Stomach (tissue), 9 donors: Measurements from ENCODE around the gene MRC1. TPM values are rescaled to one million over a fixed set of nuclear protein-coding genes. Genes with fewer than 3 reads are reported as not detected.
A peak's percentile ranks its signal among the peaks of the same experiment; 100 is the strongest.

ENCODE experiments used
- DNase-seq, 2 donors: peaks; one replicate each; pipeline versions ENCODE4 v3.0.0 to v3.0.0-alpha.2; 2013 to 2019
- H3K27ac ChIP-seq, 5 donors: fragments of 200-600 bp in 4 of 5; sonication (generic) in 4 of 5; one replicate each; pipeline ENCODE4 v1.5.1; 2013 to 2019; ENCODE audit warnings: mild to moderate bottlenecking in 1 of 5, moderate library complexity in 1 of 5
- H3K27me3 ChIP-seq, 3 donors: fragments of 200-600 bp; sonication (generic); one replicate each; pipeline ENCODE4 v1.5.1; 2017 to 2019; ENCODE audit warnings: mixed run types in 1 of 3
- H3K36me3 ChIP-seq, 4 donors: fragments of 200-600 bp; sonication (generic); 1 replicate in 3 of 4; 2 replicates in 1 of 4; pipeline ENCODE4 v1.5.1; 2016 to 2019
- H3K4me1 ChIP-seq, 4 donors: fragments of 200-600 bp; sonication (generic); one replicate each; pipeline ENCODE4 v1.5.1; 2016 to 2019
- H3K4me3 ChIP-seq, 4 donors: fragments of 200-600 bp; sonication (generic) in 3 of 4; one replicate each; pipeline ENCODE4 v1.5.1; 2016 to 2019; ENCODE audit warnings: mild to moderate bottlenecking in 1 of 4
- H3K9me3 ChIP-seq, 4 donors: fragments of 200-600 bp; sonication (generic); one replicate each; pipeline ENCODE4 v1.5.1; 2016 to 2019
- EP300 ChIP-seq: sonication (generic); formaldehyde crosslinking; IDR thresholded peaks from one replicate; pipeline ENCODE4 v1.6.1; 2017; ENCODE audit warnings: antibody characterized with exemption
- POLR2A ChIP-seq, 4 donors: fragments of 450-650 bp; IDR thresholded peaks; one replicate each; pipeline ENCODE4 v1.6.1; 2016; ENCODE audit warnings: antibody characterized with exemption in 4 of 4, control low read depth in 2 of 4, mild to moderate bottlenecking in 1 of 4, moderate library complexity in 1 of 4
- POLR2AphosphoS5 ChIP-seq, 3 donors: sonication (generic); formaldehyde crosslinking; IDR thresholded peaks; one replicate each; pipeline ENCODE4 v1.6.1; 2016; ENCODE audit warnings: antibody characterized with exemption in 3 of 3
- WGBS, 5 donors: extraction: QIAGEN DNeasy Blood & Tissue Kit in 3 of 5; methylation state at CpG; one replicate each; pipeline versions ENCODE4 v1.1.5 to v1.1.7; 2013 to 2018; 5-methylcytosine and 5-hydroxymethylcytosine counted together
- intact Hi-C: fragments of 100-400 bp; cut with DNase I; formaldehyde crosslinking; loops from one replicate; pipeline ENCODE4 v1.15.1; 2023; ENCODE audit warnings: low total_unique reads
- polyA plus RNA-seq, 3 donors: library from polyadenylated mRNA; stranded (reverse); fragments of 200-250 nt; gene quantifications; one replicate each; pipeline ENCODE4 v1.2.3, GENCODE V29; 2013
- total RNA-seq, 5 donors: library from RNA; depleted of rRNA; stranded (reverse); fragments of >200 nt; gene quantifications; one replicate each; pipeline versions ENCODE4 v1.1.0 to v1.2.3, GENCODE V29; 2014 to 2016
- TF ChIP-seq, protein P1 (sequence below), 7 experiments: fragments of 450-650 bp in 4 of 7; fragments of 200-600 bp in 3 of 7; sonication (generic) in 3 of 7; IDR thresholded peaks; one replicate each; pipeline ENCODE4 v1.5.1; 2016 to 2019; ENCODE audit warnings: antibody characterized with exemption in 7 of 7, control low read depth in 2 of 7, mild to moderate bottlenecking in 1 of 7
- donor health status: healthy with polysubstance abuse.
- donor health status: Bipolar disorder and iron deficiency.
- donor health status: healthy.

The MRC1 gene
- total and polyA plus RNA-seq, 8 donors, result 1.9 to 50.3 (median 7.5) TPM

DNA sequence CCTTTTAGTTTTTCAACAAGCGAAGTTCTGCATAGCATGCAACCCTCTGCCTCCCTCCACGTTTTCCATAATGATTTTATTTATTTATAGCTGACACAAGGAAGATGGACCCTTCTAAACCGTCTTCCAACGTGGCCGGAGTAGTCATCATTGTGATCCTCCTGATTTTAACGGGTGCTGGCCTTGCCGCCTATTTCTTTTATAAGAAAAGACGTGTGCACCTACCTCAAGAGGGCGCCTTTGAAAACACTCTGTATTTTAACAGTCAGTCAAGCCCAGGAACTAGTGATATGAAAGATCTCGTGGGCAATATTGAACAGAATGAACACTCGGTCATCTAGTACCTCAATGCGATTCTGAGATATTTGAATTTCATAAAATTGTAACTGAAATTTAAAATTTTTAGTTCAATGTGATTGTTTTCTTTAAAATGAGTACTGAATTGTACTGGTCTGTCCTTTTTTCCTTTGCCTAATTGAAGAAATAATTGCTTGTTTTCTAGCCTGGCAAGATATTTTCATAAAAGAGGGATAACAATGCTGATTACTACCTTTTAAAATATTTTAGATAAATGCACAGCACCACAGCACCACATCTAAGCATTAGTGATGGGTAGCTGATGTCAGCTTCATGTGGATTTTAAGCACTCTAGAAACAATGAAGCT, 101.1 kb downstream of the MRC1 start:
- H3K36me3 ChIP-seq, result no peaks in the 10 kb centered on the region
- H3K9me3 ChIP-seq, result no peaks in the 10 kb centered on the region
- no peaks in the 10 kb centered on the region for H3K27me3 ChIP-seq
- peak in 1 of 2 donors; percentile 73 for DNase-seq
- intact Hi-C loops, result no loop called here
- WGBS, 5 donors, result 17 to 23% (median 21%) methylated on average over 12 of the region's 12 CpGs
- H3K4me1 ChIP-seq, result peaks cover 0 to 15% (median 3%) of the 10 kb centered on the region in 4 donors
- TF ChIP-seq, protein P1, sequence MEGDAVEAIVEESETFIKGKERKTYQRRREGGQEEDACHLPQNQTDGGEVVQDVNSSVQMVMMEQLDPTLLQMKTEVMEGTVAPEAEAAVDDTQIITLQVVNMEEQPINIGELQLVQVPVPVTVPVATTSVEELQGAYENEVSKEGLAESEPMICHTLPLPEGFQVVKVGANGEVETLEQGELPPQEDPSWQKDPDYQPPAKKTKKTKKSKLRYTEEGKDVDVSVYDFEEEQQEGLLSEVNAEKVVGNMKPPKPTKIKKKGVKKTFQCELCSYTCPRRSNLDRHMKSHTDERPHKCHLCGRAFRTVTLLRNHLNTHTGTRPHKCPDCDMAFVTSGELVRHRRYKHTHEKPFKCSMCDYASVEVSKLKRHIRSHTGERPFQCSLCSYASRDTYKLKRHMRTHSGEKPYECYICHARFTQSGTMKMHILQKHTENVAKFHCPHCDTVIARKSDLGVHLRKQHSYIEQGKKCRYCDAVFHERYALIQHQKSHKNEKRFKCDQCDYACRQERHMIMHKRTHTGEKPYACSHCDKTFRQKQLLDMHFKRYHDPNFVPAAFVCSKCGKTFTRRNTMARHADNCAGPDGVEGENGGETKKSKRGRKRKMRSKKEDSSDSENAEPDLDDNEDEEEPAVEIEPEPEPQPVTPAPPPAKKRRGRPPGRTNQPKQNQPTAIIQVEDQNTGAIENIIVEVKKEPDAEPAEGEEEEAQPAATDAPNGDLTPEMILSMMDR (IDR thresholded peaks at IDR 0.05), result peak in 4 of 7 experiments; percentile 14 to 40 (median 28)
- TF ChIP-seq EP300, result no peak
- TF ChIP-seq POLR2AphosphoS5 (IDR thresholded peaks at IDR 0.05), result no peak
- no peak for TF ChIP-seq POLR2A (IDR thresholded peaks at IDR 0.05)
- no peak overlapping the region for H3K4me3 ChIP-seq
- no peak overlapping the region for H3K27ac ChIP-seq

DNA sequence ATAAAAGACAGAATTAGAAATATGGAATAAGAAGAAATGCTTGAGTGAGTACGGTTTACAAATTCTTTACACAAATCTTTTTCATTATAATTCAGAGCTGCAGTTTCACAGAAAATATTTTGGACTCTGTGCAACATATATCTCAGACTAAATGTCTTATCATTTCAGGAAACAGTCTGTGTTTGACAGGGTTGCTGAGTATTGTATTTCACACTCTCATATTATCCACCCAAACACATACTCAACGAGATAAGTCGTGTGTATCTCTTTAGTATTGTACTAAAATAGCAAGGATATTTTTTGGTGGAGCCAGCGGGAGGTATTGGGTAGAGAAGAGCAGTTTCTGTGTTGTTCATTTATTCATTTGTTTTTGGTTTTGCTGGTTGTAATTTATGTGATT, 103.6 kb downstream of the MRC1 start:
- Histone ChIP-seq H3K27me3 (no peaks in the 10 kb centered on the region), H3K27ac (no peak overlapping the region), H3K4me1 (peaks cover 0 to 15% (median 3%) of the 10 kb centered on the region in 4 donors), H3K4me3 (no peak overlapping the region), H3K9me3 (no peaks in the 10 kb centered on the region), H3K36me3 (no peaks in the 10 kb centered on the region)
- WGBS, 5 donors, result 24 to 36% (median 28%) methylated on average over 4 of the region's 4 CpGs
- TF ChIP-seq POLR2AphosphoS5 (IDR thresholded peaks at IDR 0.05) (no peak), POLR2A (IDR thresholded peaks at IDR 0.05) (no peak), EP300 (no peak)
- TF ChIP-seq, protein P1 (IDR thresholded peaks at IDR 0.05), result no peak
- DNase-seq, result no peak
- intact Hi-C loops, result no loop called here

DNA sequence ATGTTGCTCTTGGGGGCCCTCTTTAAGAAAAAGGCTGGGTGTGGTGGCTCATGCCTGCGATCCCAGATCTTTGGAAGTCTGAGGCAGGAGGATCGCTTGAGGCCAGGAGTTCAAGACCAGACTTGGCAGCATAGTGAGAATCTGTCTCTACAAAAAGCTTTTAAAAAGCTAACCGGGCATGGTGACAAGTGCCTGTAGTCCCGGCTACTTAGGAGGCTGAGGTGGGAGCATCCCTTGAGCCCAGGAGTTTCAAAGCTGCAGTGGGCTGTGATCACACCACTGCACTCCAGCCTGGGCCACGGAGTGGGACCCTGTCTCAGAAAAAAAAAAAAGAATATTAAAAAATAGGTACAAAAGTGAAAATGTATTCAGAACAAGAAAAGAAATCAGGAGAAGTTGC, 104.5 kb downstream of the MRC1 start:
- DNase-seq, result no peak
- no peak overlapping the region for H3K27ac ChIP-seq
- WGBS, 5 donors, result 62 to 84% (median 75%) methylated on average over 5 of the region's 5 CpGs
- intact Hi-C loops, result no loop called here
- H3K27me3 ChIP-seq, result no peaks in the 10 kb centered on the region
- H3K36me3 ChIP-seq, result no peaks in the 10 kb centered on the region
- peaks cover 0 to 15% (median 3%) of the 10 kb centered on the region in 4 donors for H3K4me1 ChIP-seq
- no peak for TF ChIP-seq POLR2A (IDR thresholded peaks at IDR 0.05)
- no peak for TF ChIP-seq POLR2AphosphoS5 (IDR thresholded peaks at IDR 0.05)
- TF ChIP-seq, protein P1 (IDR thresholded peaks at IDR 0.05), result no peak
- TF ChIP-seq EP300, result no peak
- no peaks in the 10 kb centered on the region for H3K9me3 ChIP-seq
- H3K4me3 ChIP-seq, result no peak overlapping the region

DNA sequence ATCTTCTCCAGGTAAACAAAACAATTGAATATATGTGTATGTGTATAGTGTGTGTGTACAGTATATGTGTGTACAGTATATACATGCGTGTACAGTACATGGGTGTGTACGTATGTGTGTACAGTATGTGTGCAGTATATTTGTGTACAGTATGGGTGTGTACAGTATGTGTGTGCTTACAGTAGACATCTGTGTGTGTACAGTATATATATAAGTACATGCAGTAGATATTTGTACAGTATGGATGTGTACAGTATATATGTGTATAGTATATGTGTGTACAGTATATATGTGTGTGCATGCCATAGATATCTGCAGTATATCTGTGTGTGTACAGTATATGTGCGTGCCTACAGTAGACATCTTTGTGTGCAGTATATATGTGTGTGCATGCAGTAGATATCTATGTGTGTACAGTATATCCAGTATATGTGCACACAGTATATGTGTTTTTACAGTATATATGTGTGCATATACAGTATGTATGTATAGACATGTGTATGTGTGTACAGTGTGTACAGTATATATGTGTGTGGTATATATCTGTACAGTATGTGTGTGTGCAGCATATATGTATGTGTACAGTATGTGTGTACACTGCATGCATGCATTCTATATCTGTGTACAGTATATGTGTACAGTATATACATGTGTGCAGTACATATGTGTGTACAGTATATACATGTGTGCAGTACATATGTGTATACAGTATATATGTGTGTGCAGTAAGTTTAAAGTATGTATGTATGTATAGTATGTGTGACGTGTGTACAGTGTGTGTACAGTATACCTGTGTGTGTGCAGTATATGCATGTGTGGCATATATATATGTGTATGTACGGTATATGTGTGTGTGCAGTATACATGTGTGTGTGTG, 105.3 kb downstream of the MRC1 start:
- Histone ChIP-seq H3K36me3 (no peaks in the 10 kb centered on the region), H3K27ac (no peak overlapping the region), H3K9me3 (no peaks in the 10 kb centered on the region), H3K4me3 (no peak overlapping the region), H3K27me3 (no peaks in the 10 kb centered on the region), H3K4me1 (peaks cover 0 to 15% (median 3%) of the 10 kb centered on the region in 4 donors)
- 70 to 93% (median 85%) methylated on average over 5 of the region's 5 CpGs for WGBS, 5 donors
- DNase-seq, result no peak
- intact Hi-C loops, result no loop called here
- TF ChIP-seq, protein P1 (IDR thresholded peaks at IDR 0.05), result no peak
